IMR-90 (cell line): Measurements from ENCODE around the gene PRRX1. TPM values are rescaled to one million over a fixed set of nuclear protein-coding genes. Genes with fewer than 3 reads are reported as not detected.

Experiments used
- ATAC-seq: fragments of 200-7000 bp; cut with Tn5 transposase; 2 replicates; pipeline ENCODE4 v1.9.1; 2020; ENCODE audit warnings: low read depth, mild to moderate bottlenecking, moderate library complexity
- BruUV-seq: library from RNA; stranded (reverse); fragments of 400-500 nt; replicated peaks from 2 replicates; lab custom pipeline; 2021; lab: Mats Ljungman, UMichigan
- CTCF ChIA-PET: fragments of 300-600 bp; formaldehyde crosslinking; extraction: SDS; loops from one replicate; lab custom pipeline; 2021; ENCODE audit warnings: antibody characterized with exemption; lab: Yijun Ruan, JAX
- POLR2A ChIA-PET: fragments of 300-600 bp; sonication (Branson Sonifier 250); formaldehyde crosslinking; loops from one replicate; lab custom pipeline; 2022; ENCODE audit warnings: antibody characterized with exemption; ENCODE audit not compliant: unreplicated experiment; lab: Charles Lee
- DNase-seq: peaks from one replicate; pipeline ENCODE4 v3.0.0; 2013
- H2AFZ ChIP-seq: replicated peaks from 2 replicates; pipeline ENCODE3; 2013; ENCODE audit warnings: low read length, mild to moderate bottlenecking; ENCODE audit not compliant: poor library complexity
- H2AK5ac ChIP-seq: 2 replicates; pipeline ENCODE4 v1.6.1; 2013; ENCODE audit warnings: low read depth, low read length, inconsistent platforms
- H2AK9ac ChIP-seq: replicated peaks from 2 replicates; pipeline ENCODE3; 2013; ENCODE audit warnings: mild to moderate bottlenecking, low read depth, low read length, moderate library complexity; ENCODE audit not compliant: poor library complexity
- H2BK120ac ChIP-seq: 2 replicates; pipeline ENCODE4 v1.6.1; 2013; ENCODE audit warnings: low read depth, low read length, inconsistent platforms
- H2BK15ac ChIP-seq: 3 replicates; pipeline ENCODE4 v1.6.1; 2013; ENCODE audit warnings: low read depth, low read length, inconsistent platforms
- H2BK20ac ChIP-seq: 2 replicates; pipeline ENCODE4 v1.6.1; 2013; ENCODE audit warnings: low read depth, mild to moderate bottlenecking, inconsistent platforms, low read length, moderate library complexity
- H2BK5ac ChIP-seq: 2 replicates; pipeline ENCODE4 v1.6.1; 2013; ENCODE audit warnings: mild to moderate bottlenecking, low read depth, low read length, inconsistent platforms; ENCODE audit not compliant: poor library complexity, severe bottlenecking
- H3K14ac ChIP-seq: replicated peaks from 2 replicates; pipeline ENCODE4 v1.6.1; 2013; ENCODE audit warnings: low read depth, low read length, inconsistent platforms
- H3K18ac ChIP-seq: 2 replicates; pipeline ENCODE4 v1.6.1; 2013; ENCODE audit warnings: low read depth, low read length, control low read depth
- H3K23ac ChIP-seq: 2 replicates; pipeline ENCODE4 v1.6.1; 2013; ENCODE audit warnings: low read depth, low read length, inconsistent platforms
- H3K27ac ChIP-seq: 2 replicates; pipeline ENCODE4 v1.5.1; 2013; ENCODE audit warnings: mild to moderate bottlenecking, control low read depth, low read length; ENCODE audit not compliant: insufficient read depth
- H3K27me3 ChIP-seq: 2 replicates; pipeline ENCODE4 v1.6.1; 2013; ENCODE audit warnings: low read length; ENCODE audit not compliant: control insufficient read depth, insufficient read depth
- H3K36me3 ChIP-seq: 2 replicates; pipeline ENCODE4 v1.6.1; 2013; ENCODE audit warnings: low read length, mixed read lengths; ENCODE audit not compliant: control insufficient read depth, insufficient read depth
- H3K4ac ChIP-seq: 2 replicates; pipeline ENCODE4 v1.6.1; 2013; ENCODE audit warnings: low read depth, low read length, inconsistent platforms
- H3K4me1 ChIP-seq: 2 replicates; pipeline ENCODE4 v1.6.1; 2013; ENCODE audit warnings: low read length, mixed read lengths; ENCODE audit not compliant: control insufficient read depth, insufficient read depth
- H3K4me2 ChIP-seq: 2 replicates; pipeline ENCODE4 v1.6.1; 2013; ENCODE audit warnings: low read depth, mild to moderate bottlenecking, control low read depth, low read length, moderate library complexity
- H3K4me3 ChIP-seq: 2 replicates; pipeline ENCODE4 v1.5.1; 2013; ENCODE audit warnings: low read depth, mild to moderate bottlenecking, control low read depth, low read length, moderate library complexity; ENCODE audit not compliant: insufficient read depth
- H3K56ac ChIP-seq: 2 replicates; pipeline ENCODE4 v1.6.1; 2013; ENCODE audit warnings: low read length, inconsistent platforms; ENCODE audit not compliant: insufficient read depth; ENCODE audit errors: extremely low read depth
- H3K79me1 ChIP-seq, 2 experiments: 2 replicates each; pipeline ENCODE4 v1.6.1; 2013; ENCODE audit warnings: low read length in 2 of 2, inconsistent platforms in 1 of 2, low read depth in 1 of 2
- H3K9ac ChIP-seq: 2 replicates; pipeline ENCODE4 v1.6.1; 2013; ENCODE audit warnings: low read depth, low read length, control low read depth
- H3K9me1 ChIP-seq: 2 replicates; pipeline ENCODE4 v1.6.1; 2013; ENCODE audit warnings: low read length, inconsistent platforms; ENCODE audit not compliant: insufficient read depth
- H3K9me3 ChIP-seq: 2 replicates; pipeline ENCODE4 v1.6.1; 2013; ENCODE audit warnings: low read length; ENCODE audit not compliant: control insufficient read depth, insufficient read depth
- H4K20me1 ChIP-seq: 2 replicates; pipeline ENCODE4 v1.6.1; 2013; ENCODE audit warnings: low read length, inconsistent platforms; ENCODE audit not compliant: insufficient read depth
- H4K5ac ChIP-seq: 2 replicates; pipeline ENCODE4 v1.6.1; 2013; ENCODE audit warnings: mild to moderate bottlenecking, low read depth, low read length, control low read depth
- H4K8ac ChIP-seq, 2 experiments: 2 replicates each; pipeline ENCODE4 v1.6.1; 2013; ENCODE audit warnings: low read depth in 2 of 2, low read length in 2 of 2, control low read depth in 1 of 2, inconsistent platforms in 1 of 2
- H4K91ac ChIP-seq: 2 replicates; pipeline ENCODE4 v1.6.1; 2013; ENCODE audit warnings: low read depth, low read length, inconsistent platforms; ENCODE audit not compliant: insufficient read depth
- BHLHE40 ChIP-seq: fragments of 150-350 bp; IDR thresholded peaks from 2 replicates; pipeline ENCODE4 v1.6.1; 2016; ENCODE audit warnings: mild to moderate bottlenecking, low read depth, low read length
- CEBPB ChIP-seq: IDR thresholded peaks from 2 replicates; pipeline ENCODE4 v1.6.1; 2012; ENCODE audit warnings: low read depth, low read length, improper control_type of control experiment
- CHD1 ChIP-seq: IDR thresholded peaks from 2 replicates; pipeline ENCODE4 v1.6.1; 2012; ENCODE audit warnings: low read depth, low read length, improper control_type of control experiment
- CTCF ChIP-seq: conservative IDR thresholded peaks from 2 replicates; pipeline ENCODE4 v1.5.1; 2012; ENCODE audit warnings: mild to moderate bottlenecking, low read depth, low read length, improper control_type of control experiment
- MAFK ChIP-seq: IDR thresholded peaks from 2 replicates; pipeline ENCODE4 v1.6.1; 2012; ENCODE audit warnings: low read depth, low read length, improper control_type of control experiment
- MXI1 ChIP-seq: IDR thresholded peaks from 2 replicates; pipeline ENCODE4 v1.6.1; 2012; ENCODE audit warnings: low read depth, mild to moderate bottlenecking, low read length, moderate library complexity, borderline replicate concordance
- NFE2L2 ChIP-seq: fragments of 150-350 bp; IDR thresholded peaks from 2 replicates; pipeline ENCODE4 v1.6.1; 2016; ENCODE audit warnings: low read depth, mild to moderate bottlenecking, low read length
- POLR2A ChIP-seq: IDR thresholded peaks from 2 replicates; pipeline ENCODE4 v1.6.1; 2012; ENCODE audit warnings: mild to moderate bottlenecking, low read depth, low read length
- RAD21 ChIP-seq: IDR thresholded peaks from 2 replicates; pipeline ENCODE4 v1.6.1; 2012; ENCODE audit warnings: low read length, improper control_type of control experiment
- RCOR1 ChIP-seq: IDR thresholded peaks from 2 replicates; pipeline ENCODE4 v1.6.1; 2012; ENCODE audit warnings: mild to moderate bottlenecking, low read length, improper control_type of control experiment; ENCODE audit not compliant: insufficient replicate concordance
- RFX5 ChIP-seq: IDR thresholded peaks from 2 replicates; pipeline ENCODE4 v1.8.0; 2012; ENCODE audit warnings: low read depth, mild to moderate bottlenecking, low read length, moderate library complexity
- SMC3 ChIP-seq: fragments of 150-350 bp; IDR thresholded peaks from 2 replicates; pipeline ENCODE4 v1.6.1; 2016; ENCODE audit warnings: low read depth, mild to moderate bottlenecking, antibody characterized with exemption, low read length, moderate library complexity
- USF2 ChIP-seq: fragments of 150-350 bp; IDR thresholded peaks from 2 replicates; pipeline ENCODE4 v1.6.1; 2017; ENCODE audit warnings: mild to moderate bottlenecking, antibody characterized with exemption, low read length, low read depth
- WGBS, 2 experiments: methylation state at CpG; one replicate each; pipeline versions ENCODE4 v1.1.5 to v1.1.7; 2013; ENCODE audit warnings: missing lambda C conversion rate in 2 of 2; ENCODE audit not compliant: insufficient read length in 1 of 2; ENCODE audit errors: extremely low coverage in 2 of 2; 5-methylcytosine and 5-hydroxymethylcytosine counted together
- dilution Hi-C: fragments of 300-500 bp; cut with HindIII; formaldehyde crosslinking; loops from one replicate; pipeline ENCODE4 v1.14.3; 2018; ENCODE audit warnings: low sequenced_read_pairs; ENCODE audit not compliant: unreplicated experiment
- in situ Hi-C: fragments of 300-500 bp; cut with MboI; formaldehyde crosslinking; loops from 3 replicates; pipeline ENCODE4 v1.14.3; 2019; ENCODE audit warnings: low sequenced_read_pairs, inconsistent platforms, mixed read lengths
- intact Hi-C: fragments of 100-400 bp; cut with micrococcal nuclease; formaldehyde crosslinking; loops from 2 replicates; pipeline ENCODE4 v1.10.0; 2022
- polyA plus RNA-seq, 3 experiments: library from polyadenylated mRNA; depleted of rRNA; stranded (reverse); fragments of >200 nt; gene quantifications; 2 replicates each; pipeline ENCODE4 v1.2.3, GENCODE V29; 2012; ENCODE audit warnings: low replicate concordance in 1 of 3
- total RNA-seq: library from RNA; depleted of rRNA; stranded (reverse); fragments of >200 nt; gene quantifications from 2 replicates; pipeline ENCODE4 v1.2.3, GENCODE V29; 2012

Gene PRRX1
- total and polyA plus RNA-seq, 2 of the 4 experiments (the other 2 are of a cell fraction) = 50.0 to 65.4 TPM

- H2BK20ac ChIP-seq = no peak overlapping the region
- ATAC-seq = no peak
- no peak overlapping the region for H3K9ac ChIP-seq
- no peak overlapping the region for H4K5ac ChIP-seq
- no peaks in the 10 kb centered on the region for H3K9me3 ChIP-seq
- H4K20me1 ChIP-seq = no peaks in the 10 kb centered on the region
- no peak overlapping the region for H2AK9ac ChIP-seq
- 100% methylated on average over 3 of the region's 13 CpGs; no CpG with 5 or more reads in 1 of the 2 experiments for WGBS, 2 experiments
- CTCF ChIA-PET = interaction anchor here (0.6 to 1.2 kb wide), 3 partner anchors 30 to 724 kb away, joined by 3 to 6 read pairs (median 3); no protein-coding TSS in a partner anchor
- H3K4me1 ChIP-seq = peaks cover 8% of the 10 kb centered on the region
- H3K18ac ChIP-seq = no peak overlapping the region
- no peak for DNase-seq
- BruUV-seq = no TSS peak
- no peak overlapping the region for H2AK5ac ChIP-seq
- H2AFZ ChIP-seq = no peak overlapping the region
- H3K9me1 ChIP-seq = no peaks in the 10 kb centered on the region
- H3K27me3 ChIP-seq = no peaks in the 10 kb centered on the region
- H3K14ac ChIP-seq = no peak overlapping the region
- no peaks in the 10 kb centered on the region for H3K36me3 ChIP-seq
- H3K56ac ChIP-seq = no peak overlapping the region
- H3K23ac ChIP-seq = no peak overlapping the region
- no peak overlapping the region for H3K27ac ChIP-seq
- no peak overlapping the region for H2BK120ac ChIP-seq
- intact Hi-C loops = loop anchor here (5.0 to 10.0 kb wide), 5 partner anchors 112 to 565 kb away; no protein-coding TSS in a partner anchor
- no peak overlapping the region for H4K91ac ChIP-seq
- H3K4me3 ChIP-seq = no peak overlapping the region
- POLR2A ChIA-PET = no interaction called here
- H4K8ac ChIP-seq = no peak overlapping the region
- peaks cover 5 to 8% of the 10 kb centered on the region in 2 experiments; a peak in 1 of 4 replicates for H3K79me1 ChIP-seq
- no peak overlapping the region for H2BK15ac ChIP-seq
- no peak overlapping the region for H2BK5ac ChIP-seq
- TF ChIP-seq CEBPB = no peak
- TF ChIP-seq RAD21 = no peak
- TF ChIP-seq RFX5 = no peak
- no peak for TF ChIP-seq MAFK
- no peak for TF ChIP-seq CHD1
- TF ChIP-seq RCOR1 = no peak
- TF ChIP-seq POLR2A = no peak
- no peak for TF ChIP-seq NFE2L2
- no peak for TF ChIP-seq MXI1
- no peak for TF ChIP-seq SMC3
- no peak for TF ChIP-seq CTCF
- TF ChIP-seq BHLHE40 = no peak
- TF ChIP-seq USF2 = no peak
- H3K4me2 ChIP-seq = no peak overlapping the region
- in situ Hi-C loops = loop anchor here (10.0 to 25.0 kb wide), 3 partner anchors 125 to 722 kb away; partner anchors contain the start of gene GORAB
- dilution Hi-C loops = no loop called here
- H3K4ac ChIP-seq = no peak overlapping the region
These were observed 4.4 kb upstream of the PRRX1 start for GRCh38 chr1:170659399-170660035.
